Measurements from ENCODE around the gene TMEM191C.
"Not testable (repeated sequence)": the region's sequence is repeated elsewhere in the genome, so short reads cannot be mapped to it uniquely, and the experiment has no call there.

DNA sequence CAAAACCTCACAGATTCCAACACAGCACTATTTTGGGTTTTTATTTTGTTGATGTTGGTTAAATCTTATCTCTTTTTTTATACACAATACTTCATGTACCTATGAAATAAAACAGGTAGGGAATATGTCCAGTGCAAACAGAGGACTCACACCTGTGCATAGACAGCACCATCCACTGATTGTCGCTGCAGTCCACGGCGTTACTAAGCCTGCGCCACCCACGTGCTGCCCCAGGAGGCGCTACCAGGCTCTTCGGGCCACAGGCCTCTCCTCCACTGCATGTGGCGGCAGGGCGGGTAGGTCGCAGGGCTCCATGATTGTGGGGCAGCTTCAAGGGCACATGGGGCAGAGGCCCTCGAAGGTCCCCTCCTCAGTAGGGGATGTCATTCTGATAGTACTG is 5.8 kb downstream of the TMEM191C start:
- not testable (repeated sequence) for TF ChIP-seq CTCF (IDR thresholded peaks at IDR 0.05); ZFX (IDR thresholded peaks at IDR 0.05; ENCODE audit: borderline replicate concordance)

Measured in 22Rv1 (cell line).